ENCODE data around the gene SYNPO2. TPM values are rescaled to one million over a fixed set of nuclear protein-coding genes. Genes with fewer than 3 reads are reported as not detected.
"Not testable (repeated sequence)": the region's sequence is repeated elsewhere in the genome, so short reads cannot be mapped to it uniquely, and the experiment has no call there.

Gene SYNPO2
- total and polyA plus RNA-seq, 2 of the 13 experiments (the other 11 are each of a cell fraction or from before 2014, with no cell fraction given): not detected

DNA sequence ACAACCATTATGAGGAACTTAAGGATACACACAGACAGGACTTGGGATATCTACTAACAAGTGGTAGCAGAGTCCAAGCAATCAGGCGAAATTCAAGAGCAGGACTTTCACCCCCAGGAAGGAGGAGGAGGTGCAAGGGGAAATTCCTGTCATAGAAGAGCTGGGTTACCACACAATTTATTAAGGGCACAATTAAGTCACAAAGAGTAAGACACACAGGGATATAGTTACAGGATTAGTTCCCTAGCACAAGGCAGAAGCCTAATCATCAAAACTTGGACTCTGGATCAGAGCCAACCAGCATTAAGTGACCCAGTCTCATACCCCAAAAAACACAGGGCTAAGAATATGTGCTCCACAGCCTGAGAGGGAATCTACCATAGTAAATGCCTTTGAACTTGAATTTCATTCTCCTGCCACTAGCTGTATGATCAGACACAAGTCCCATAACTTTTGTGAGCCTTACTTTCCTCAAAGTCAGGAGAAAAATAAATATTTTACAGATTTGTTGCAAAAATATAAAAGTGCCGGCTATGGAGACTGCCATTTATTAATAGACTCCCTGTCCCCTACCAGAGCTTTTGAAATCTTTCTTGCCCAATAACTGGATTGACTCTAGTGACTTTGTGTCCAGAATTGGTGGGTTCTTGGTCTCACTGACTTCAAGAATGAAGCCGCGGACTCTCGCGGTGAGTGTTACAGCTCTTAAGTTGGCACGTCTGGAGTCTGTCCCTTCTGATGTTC, 87.0 kb downstream of the SYNPO2 start:
- no peaks in the 10 kb centered on the region for H3K4me1 ChIP-seq (ENCODE audit: insufficient read depth, low read length)
- H3K36me3 ChIP-seq (replicated peaks in 1 of 2; ENCODE audit: control insufficient read depth in 1 of 2, insufficient read depth in 2 of 2, low read length in 2 of 2): no peaks in the 10 kb centered on the region
- no peak overlapping the region for H3K4me3 ChIP-seq (replicated peaks in 1 of 3; ENCODE audit: insufficient read depth in 1 of 3, low read depth in 2 of 3, low read length in 3 of 3)
- DNase-seq (ENCODE audit: low spot score) (no peak), FAIRE-seq (no peak), ATAC-seq (no peak)
- BruUV-seq (replicated peaks): no TSS peak
- TF ChIP-seq SMC3 (IDR thresholded peaks at IDR 0.05; ENCODE audit: low read length): no peak
- no peak for TF ChIP-seq KDM5A (IDR thresholded peaks at IDR 0.05; ENCODE audit: borderline replicate concordance, low read length)
- no peak for TF ChIP-seq ZSCAN21 (CRISPR knock-in tag; IDR thresholded peaks at IDR 0.05; ENCODE audit: borderline replicate concordance)
- TF ChIP-seq, protein P1, sequence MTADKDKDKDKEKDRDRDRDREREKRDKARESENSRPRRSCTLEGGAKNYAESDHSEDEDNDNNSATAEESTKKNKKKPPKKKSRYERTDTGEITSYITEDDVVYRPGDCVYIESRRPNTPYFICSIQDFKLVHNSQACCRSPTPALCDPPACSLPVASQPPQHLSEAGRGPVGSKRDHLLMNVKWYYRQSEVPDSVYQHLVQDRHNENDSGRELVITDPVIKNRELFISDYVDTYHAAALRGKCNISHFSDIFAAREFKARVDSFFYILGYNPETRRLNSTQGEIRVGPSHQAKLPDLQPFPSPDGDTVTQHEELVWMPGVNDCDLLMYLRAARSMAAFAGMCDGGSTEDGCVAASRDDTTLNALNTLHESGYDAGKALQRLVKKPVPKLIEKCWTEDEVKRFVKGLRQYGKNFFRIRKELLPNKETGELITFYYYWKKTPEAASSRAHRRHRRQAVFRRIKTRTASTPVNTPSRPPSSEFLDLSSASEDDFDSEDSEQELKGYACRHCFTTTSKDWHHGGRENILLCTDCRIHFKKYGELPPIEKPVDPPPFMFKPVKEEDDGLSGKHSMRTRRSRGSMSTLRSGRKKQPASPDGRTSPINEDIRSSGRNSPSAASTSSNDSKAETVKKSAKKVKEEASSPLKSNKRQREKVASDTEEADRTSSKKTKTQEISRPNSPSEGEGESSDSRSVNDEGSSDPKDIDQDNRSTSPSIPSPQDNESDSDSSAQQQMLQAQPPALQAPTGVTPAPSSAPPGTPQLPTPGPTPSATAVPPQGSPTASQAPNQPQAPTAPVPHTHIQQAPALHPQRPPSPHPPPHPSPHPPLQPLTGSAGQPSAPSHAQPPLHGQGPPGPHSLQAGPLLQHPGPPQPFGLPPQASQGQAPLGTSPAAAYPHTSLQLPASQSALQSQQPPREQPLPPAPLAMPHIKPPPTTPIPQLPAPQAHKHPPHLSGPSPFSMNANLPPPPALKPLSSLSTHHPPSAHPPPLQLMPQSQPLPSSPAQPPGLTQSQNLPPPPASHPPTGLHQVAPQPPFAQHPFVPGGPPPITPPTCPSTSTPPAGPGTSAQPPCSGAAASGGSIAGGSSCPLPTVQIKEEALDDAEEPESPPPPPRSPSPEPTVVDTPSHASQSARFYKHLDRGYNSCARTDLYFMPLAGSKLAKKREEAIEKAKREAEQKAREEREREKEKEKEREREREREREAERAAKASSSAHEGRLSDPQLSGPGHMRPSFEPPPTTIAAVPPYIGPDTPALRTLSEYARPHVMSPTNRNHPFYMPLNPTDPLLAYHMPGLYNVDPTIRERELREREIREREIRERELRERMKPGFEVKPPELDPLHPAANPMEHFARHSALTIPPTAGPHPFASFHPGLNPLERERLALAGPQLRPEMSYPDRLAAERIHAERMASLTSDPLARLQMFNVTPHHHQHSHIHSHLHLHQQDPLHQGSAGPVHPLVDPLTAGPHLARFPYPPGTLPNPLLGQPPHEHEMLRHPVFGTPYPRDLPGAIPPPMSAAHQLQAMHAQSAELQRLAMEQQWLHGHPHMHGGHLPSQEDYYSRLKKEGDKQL (CRISPR knock-in tag; IDR thresholded peaks at IDR 0.05; ENCODE audit: low read depth): no peak
- no peak for TF ChIP-seq JDP2 (CRISPR knock-in tag; IDR thresholded peaks at IDR 0.05; ENCODE audit: borderline replicate concordance)
- TF ChIP-seq ZNF234 (CRISPR knock-in tag; conservative IDR thresholded peaks at IDR 0.05): no peak
- TF ChIP-seq BRCA1 (CRISPR knock-in tag; IDR thresholded peaks at IDR 0.05): no peak
- H3K27ac ChIP-seq (ENCODE audit: extremely low read length, insufficient read depth, low read length): no peak overlapping the region
- no peak overlapping the region for H3K4me2 ChIP-seq (ENCODE audit: low read depth, low read length)
- no peak overlapping the region for H2AFZ ChIP-seq (ENCODE audit: low read length)
- in situ Hi-C loops (cut with HindIII; ENCODE audit: extremely low pct_ligation_motif_present, low pct_unique_long_range_greater_than_20kb): loop anchor here (25.0 kb wide), 2 partner anchors 512 to 662 kb away; partner anchors contain the start of gene PDE5A
- intact Hi-C loops (cut with micrococcal nuclease; ENCODE audit: unreplicated experiment): no loop called here
- H3K27me3 ChIP-seq (ENCODE audit: control insufficient read depth in 1 of 2, insufficient read depth in 2 of 2, low read length in 2 of 2): no peaks in the 10 kb centered on the region
- no peaks in the 10 kb centered on the region for H3K9me3 ChIP-seq (ENCODE audit: low read length)
- H3K79me2 ChIP-seq (ENCODE audit: insufficient read depth, low read length): no peaks in the 10 kb centered on the region
- POLR2A ChIA-PET: no interaction called here
- H4K20me1 ChIP-seq (ENCODE audit: insufficient read depth, low read length): no peaks in the 10 kb centered on the region
- no peak overlapping the region for H3K9ac ChIP-seq (ENCODE audit: insufficient read depth, low read depth, low read length)
- CTCF ChIA-PET (ENCODE audit: low intra/inter-chr PET ratio, low total read pairs): no interaction called here
- WGBS (ENCODE audit: low lambda C conversion rate): 64% methylated on average over 7 of the region's 7 CpGs

DNA sequence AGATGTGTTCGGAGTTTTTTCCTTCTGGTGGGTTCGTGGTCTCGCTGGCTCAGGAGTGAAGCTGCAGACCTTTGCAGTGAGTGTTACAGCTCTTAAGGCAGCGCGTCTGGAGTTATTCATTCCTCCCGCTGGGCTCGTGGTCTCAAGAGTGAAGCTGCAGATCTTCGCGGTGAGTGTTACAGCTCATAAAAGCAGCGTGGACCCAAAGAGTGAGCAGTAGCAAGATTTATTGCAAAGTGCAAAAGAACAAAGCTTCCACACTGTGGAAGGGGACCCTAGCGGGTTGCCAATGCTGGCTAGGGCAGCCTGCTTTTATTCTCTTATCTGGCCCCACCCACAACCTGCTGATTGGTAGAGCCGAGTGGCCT, 87.5 kb downstream of the SYNPO2 start:
- H3K36me3 ChIP-seq (replicated peaks in 1 of 2; ENCODE audit: control insufficient read depth in 1 of 2, insufficient read depth in 2 of 2, low read length in 2 of 2); H3K4me2 ChIP-seq (ENCODE audit: low read depth, low read length); H3K79me2 ChIP-seq (ENCODE audit: insufficient read depth, low read length); BruUV-seq (replicated peaks); intact Hi-C loops (cut with micrococcal nuclease; ENCODE audit: unreplicated experiment); H3K4me3 ChIP-seq (replicated peaks in 1 of 3; ENCODE audit: insufficient read depth in 1 of 3, low read depth in 2 of 3, low read length in 3 of 3); H3K27ac ChIP-seq (ENCODE audit: extremely low read length, insufficient read depth, low read length); H3K27me3 ChIP-seq (ENCODE audit: control insufficient read depth in 1 of 2, insufficient read depth in 2 of 2, low read length in 2 of 2); CTCF ChIA-PET (ENCODE audit: low intra/inter-chr PET ratio, low total read pairs); H3K4me1 ChIP-seq (ENCODE audit: insufficient read depth, low read length); H3K9ac ChIP-seq (ENCODE audit: insufficient read depth, low read depth, low read length); H3K9me3 ChIP-seq (ENCODE audit: low read length); ATAC-seq; FAIRE-seq; DNase-seq (ENCODE audit: low spot score); H4K20me1 ChIP-seq (ENCODE audit: insufficient read depth, low read length); H2AFZ ChIP-seq (ENCODE audit: low read length); POLR2A ChIA-PET: not testable (repeated sequence)
- in situ Hi-C loops (cut with HindIII; ENCODE audit: extremely low pct_ligation_motif_present, low pct_unique_long_range_greater_than_20kb): loop anchor here (25.0 kb wide), 2 partner anchors 511 to 661 kb away; partner anchors contain the start of gene PDE5A
- WGBS (ENCODE audit: low lambda C conversion rate): 72% methylated on average over 10 of the region's 12 CpGs

Measured in HepG2 (cell line).